GM19455 (cell line): ENCODE results near the gene ODF2L.
A peak's percentile ranks its signal among the peaks of the same experiment; 100 is the strongest.
"Not testable (repeated sequence)": the region's sequence is repeated elsewhere in the genome, so short reads cannot be mapped to it uniquely, and the experiment has no call there.

Experiments
- ATAC-seq: cut with Tn5 transposase; IDR thresholded peaks from one replicate; pipeline ENCODE4 v1.9.1; 2021; ENCODE audit not compliant: unreplicated experiment

Gene ODF2L

GRCh38 chr1:86387916-86388627, 8.1 kb downstream of the ODF2L start:
- ATAC-seq = no peak

- ATAC-seq = no peak
Observed at GRCh38 chr1:86382878-86383277, 13.2 kb downstream of the ODF2L start.

- ATAC-seq = no peak
Observed at GRCh38 chr1:86381223-86381622, 14.9 kb downstream of the ODF2L start.

DNA sequence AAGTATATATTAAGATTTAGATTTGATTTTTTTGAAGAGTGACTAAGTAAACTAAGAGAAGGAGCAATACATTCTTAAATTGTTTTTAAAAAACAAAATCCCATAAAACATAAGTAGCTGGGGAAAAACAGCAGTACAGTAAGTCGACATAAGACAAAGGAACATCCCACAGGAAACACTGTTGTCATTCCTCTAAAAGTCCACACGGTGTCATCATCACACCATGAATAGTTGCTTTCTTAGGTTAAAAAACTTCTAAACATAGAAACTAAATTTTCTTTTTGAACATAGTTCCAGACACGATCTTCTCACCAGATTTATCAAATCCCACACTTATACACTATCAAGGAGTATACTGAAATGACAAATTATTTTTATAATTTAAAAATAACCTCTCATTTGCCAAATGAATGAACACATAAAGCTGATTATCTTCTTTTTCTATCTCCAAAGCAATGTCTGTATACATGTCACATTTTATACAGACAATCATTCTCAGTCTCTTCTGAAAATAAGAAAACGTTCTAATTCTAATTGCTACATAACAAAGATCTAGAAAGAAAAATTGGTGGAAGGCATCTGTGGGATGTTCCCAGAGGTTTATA, 15.8 kb downstream of the ODF2L start:
- ATAC-seq = peak; percentile 54

GRCh38 chr1:86378813-86379212, 17.3 kb downstream of the ODF2L start:
- no peak for ATAC-seq

- no peak for ATAC-seq
Observed at GRCh38 chr1:86377341-86377740, 18.8 kb downstream of the ODF2L start.

GRCh38 chr1:86375688-86376087, 20.4 kb downstream of the ODF2L start:
- ATAC-seq = no peak

DNA sequence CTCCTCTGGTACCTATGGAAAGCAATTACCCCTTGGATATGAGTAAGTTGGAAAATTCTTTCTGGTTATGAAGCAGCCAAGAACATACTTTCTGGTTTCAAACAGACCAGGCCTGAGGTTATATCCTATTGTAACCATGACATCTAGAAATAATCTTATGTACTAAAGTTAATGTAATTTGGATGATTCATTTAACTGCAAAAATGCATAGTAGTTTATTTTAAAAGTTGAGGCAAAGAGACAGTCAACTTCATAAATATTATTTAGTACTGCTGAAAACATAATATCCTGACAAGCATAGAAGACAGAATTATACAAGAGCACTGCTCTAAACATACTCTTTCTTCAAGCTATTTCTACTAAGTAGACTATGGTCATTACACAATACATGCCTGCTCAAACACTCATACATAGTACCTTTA, 25.5 kb downstream of the ODF2L start:
- no peak for ATAC-seq

DNA sequence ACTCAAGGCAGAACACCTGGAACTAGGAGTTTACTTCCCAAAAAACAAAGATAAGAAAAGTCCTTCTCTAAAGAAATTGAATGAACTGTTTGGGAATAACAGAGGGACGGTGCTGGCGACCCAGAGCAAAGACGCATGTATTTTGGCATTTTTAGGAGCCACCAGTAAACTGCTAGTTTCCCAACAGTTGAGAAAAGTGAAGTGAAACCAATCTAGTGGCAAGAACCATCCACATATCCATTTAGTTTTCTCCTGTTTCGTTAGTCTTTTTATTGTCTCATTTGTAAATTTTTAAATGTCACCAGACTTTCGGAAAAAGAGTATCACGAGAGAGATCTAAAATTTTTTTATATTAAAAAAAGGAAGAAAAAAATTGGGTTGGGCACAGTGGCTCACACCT, 30.2 kb downstream of the ODF2L start:
- no peak for ATAC-seq

DNA sequence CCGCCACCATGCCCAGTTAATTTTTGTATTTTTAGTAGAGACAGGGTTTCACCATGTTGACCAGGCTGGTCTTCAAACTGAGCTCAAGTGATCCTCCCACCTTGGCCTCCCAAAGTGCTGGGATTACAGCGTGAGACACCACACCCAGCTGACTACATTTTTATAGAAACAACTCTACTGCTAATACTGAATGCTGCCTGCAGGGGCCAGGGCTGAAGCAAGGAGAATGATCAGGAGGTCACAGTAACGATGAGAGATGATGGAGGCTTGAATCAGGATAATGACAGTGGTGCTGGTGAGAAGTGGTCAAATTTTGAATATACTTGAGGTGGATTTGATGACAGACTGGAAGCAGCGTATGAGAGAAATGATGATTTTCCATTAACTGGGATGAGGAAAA, 33.3 kb downstream of the ODF2L start:
- ATAC-seq = no peak

GRCh38 chr1:86357796-86358195, 38.3 kb downstream of the ODF2L start:
- no peak for ATAC-seq

- no peak for ATAC-seq
Observed at GRCh38 chr1:86356247-86356646, 39.9 kb downstream of the ODF2L start.

DNA sequence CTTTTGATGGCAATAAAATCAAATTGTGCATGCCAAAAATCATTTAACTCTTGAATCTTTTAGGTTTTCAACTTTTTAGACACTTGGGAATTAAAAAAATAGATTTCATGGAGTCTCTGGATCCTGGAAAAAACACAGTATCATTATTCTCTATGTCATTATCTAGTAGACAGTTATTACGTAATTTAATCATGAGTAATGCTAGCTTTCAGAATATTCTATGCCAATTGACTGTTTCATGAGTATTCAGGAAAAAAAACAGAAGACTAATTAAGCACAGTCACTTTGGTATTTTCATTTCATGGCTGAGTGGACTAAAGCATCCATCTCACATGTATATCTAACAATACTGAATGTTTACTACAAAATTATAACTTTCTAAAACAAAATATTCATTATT, 44.0 kb downstream of the ODF2L start:
- ATAC-seq = no peak

GRCh38 chr1:86350230-86350629, 45.9 kb downstream of the ODF2L start:
- not testable (repeated sequence) for ATAC-seq

DNA sequence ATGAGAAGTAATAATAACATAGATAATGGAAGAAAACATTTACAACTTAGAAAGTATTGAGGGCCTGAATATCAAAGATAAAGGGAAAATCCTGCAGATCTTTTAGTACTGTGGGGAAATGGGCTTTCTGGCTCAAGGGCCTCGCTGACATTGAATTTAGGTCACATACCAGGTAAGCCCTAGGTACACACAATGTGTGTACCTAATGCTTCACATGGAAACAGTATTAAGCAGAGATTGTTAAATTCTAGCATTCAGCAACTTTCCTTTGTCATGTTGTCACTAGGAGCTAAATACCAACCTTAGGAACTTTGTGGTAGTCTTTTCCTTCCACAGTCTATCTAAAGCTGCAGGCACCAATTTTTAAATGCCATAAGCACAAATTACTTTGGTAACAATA, 49.7 kb downstream of the ODF2L start:
- no peak for ATAC-seq

DNA sequence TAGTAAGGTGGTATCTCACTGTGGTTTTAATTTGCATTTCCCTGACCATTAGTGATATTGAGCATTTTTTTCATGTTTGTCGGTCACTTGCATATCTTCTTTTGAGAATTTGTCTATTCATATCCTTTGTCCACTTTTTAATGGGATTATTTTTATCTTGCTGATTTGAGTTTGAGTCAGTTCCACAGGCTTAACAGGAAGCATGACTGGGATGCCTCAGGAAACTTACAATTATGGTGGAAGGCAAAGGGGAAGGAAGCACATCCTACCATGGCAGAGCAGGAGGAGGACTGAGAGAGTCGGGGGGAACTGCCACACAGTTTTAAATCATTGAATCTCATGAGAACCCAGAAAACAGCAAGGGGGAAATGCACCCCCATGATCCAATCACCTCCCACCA, 51.1 kb downstream of the ODF2L start:
- ATAC-seq = no peak

DNA sequence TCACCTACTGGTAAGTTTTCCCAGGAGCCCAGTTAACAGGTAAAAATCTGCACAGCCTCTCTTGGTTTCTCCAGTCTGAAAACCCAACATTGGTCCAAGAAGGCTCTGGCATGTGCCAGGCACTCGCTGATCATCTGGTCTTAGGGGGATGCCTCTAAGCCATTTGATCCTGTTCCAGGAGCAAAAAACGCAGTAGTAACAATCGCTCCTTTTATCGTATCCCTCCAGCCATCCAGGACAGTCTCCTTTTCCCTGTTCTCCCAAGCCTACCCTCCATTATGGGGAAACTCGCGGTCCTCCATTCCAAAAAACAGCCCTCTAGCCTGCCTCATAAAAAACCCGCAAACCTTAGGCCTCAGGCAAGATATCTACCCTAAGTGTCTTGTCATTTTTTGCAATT, 56.2 kb downstream of the ODF2L start:
- no peak for ATAC-seq

- ATAC-seq = no peak
Observed at GRCh38 chr1:86339014-86339812, 56.9 kb downstream of the ODF2L start.

- no peak for ATAC-seq
Observed at GRCh38 chr1:86335916-86336315, 60.2 kb downstream of the ODF2L start.

DNA sequence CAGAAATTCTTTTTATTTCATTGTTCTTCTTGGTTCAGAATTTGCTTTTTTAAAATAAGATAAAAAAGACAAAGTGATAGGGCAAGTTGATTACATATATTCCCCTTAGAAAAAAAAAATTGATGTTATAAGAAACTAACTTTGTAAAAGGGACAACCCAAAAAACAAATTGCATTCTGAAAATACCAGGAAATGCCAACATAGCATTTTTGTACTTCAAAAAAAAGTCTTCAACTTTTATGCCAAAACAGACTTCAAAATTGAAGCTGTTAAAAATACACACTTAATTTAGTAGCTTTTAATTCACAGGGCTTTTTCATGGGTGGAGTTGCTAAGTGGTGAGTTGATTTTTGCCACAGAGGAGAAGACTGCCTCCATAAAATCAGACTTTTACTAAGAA, 70.9 kb downstream of the ODF2L start:
- ATAC-seq = no peak

DNA sequence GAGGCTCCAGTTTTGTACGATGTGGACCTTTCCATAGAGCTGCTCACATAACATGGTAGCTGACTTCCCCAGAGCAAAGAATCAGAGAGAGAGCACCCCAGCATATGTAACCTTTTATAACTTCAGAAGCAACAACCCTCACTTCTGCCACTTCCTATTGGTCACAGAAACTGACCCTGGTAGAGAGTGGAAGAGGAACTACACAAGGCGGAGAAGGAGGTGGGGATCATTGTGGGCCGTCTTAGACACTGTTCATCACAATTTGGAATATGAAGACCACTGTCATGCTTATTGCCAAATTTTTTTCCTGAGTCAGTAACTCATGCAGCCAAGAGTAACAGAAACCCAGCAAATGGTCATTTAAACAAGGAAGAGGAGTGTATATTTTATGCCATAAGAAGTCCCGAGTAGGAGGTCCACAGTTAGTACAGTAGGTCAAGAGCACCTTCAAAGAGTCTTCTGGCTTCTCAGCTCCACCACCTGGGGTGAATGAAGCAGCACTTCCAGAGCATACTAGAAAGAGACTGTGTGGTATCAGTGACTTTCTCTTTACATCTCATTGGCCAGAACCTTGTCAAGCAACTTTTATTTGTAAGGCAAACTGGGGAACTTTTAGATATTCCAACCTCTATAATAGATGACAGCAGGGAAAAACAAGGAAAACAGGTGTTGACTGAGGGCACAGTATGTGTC, 71.8 kb downstream of the ODF2L start:
- no peak for ATAC-seq

GRCh38 chr1:86322241-86322640, 73.9 kb downstream of the ODF2L start:
- no peak for ATAC-seq
